ENCODE results near the gene CSRNP3. TPM values are rescaled to one million over a fixed set of nuclear protein-coding genes. Genes with fewer than 3 reads are reported as not detected.

Gene CSRNP3
- total and polyA plus RNA-seq, 2 donors from 2014 or later, result 3.3 to 6.4 TPM

DNA sequence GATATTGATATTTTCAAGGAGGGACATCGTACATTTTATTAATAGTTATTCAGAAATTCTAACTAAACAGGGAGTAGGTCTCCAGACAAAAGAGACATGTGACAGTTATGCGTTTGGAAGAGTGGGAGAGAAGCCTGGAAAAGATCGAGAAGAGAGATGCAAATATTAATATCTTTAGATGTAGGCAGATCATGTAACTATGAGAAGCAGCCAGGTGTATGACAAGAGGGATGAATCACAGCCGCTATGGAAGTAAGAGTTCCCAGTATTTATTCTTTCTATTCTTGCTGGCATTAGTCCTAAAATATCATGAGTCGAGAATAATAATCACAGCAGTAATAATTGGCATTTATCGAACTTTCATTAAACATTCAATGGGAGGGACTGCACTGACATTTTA is 140.2 kb downstream of the CSRNP3 start:
- no peak overlapping the region for H3K9ac ChIP-seq (ENCODE audit: low read length in 3 of 3)
- FAIRE-seq, result no peak
- no peaks in the 10 kb centered on the region for H3K4me1 ChIP-seq (ENCODE audit: control insufficient read depth in 2 of 3, insufficient read depth in 2 of 3, low read depth in 1 of 3, low read length in 3 of 3)
- no peak for DNase-seq
- H3K36me3 ChIP-seq (ENCODE audit: control insufficient read depth in 2 of 3, insufficient read depth in 3 of 3, low read length in 3 of 3), result no peaks in the 10 kb centered on the region
- intact Hi-C loops (cut with DNase I), result no loop called here
- no peaks in the 10 kb centered on the region for H3K9me3 ChIP-seq (ENCODE audit: control insufficient read depth in 2 of 3, insufficient read depth in 1 of 3, low read length in 3 of 3)
- no peak overlapping the region for H3K27ac ChIP-seq (ENCODE audit: low read depth in 2 of 2, low read length in 2 of 2)
- TF ChIP-seq, protein P1, sequence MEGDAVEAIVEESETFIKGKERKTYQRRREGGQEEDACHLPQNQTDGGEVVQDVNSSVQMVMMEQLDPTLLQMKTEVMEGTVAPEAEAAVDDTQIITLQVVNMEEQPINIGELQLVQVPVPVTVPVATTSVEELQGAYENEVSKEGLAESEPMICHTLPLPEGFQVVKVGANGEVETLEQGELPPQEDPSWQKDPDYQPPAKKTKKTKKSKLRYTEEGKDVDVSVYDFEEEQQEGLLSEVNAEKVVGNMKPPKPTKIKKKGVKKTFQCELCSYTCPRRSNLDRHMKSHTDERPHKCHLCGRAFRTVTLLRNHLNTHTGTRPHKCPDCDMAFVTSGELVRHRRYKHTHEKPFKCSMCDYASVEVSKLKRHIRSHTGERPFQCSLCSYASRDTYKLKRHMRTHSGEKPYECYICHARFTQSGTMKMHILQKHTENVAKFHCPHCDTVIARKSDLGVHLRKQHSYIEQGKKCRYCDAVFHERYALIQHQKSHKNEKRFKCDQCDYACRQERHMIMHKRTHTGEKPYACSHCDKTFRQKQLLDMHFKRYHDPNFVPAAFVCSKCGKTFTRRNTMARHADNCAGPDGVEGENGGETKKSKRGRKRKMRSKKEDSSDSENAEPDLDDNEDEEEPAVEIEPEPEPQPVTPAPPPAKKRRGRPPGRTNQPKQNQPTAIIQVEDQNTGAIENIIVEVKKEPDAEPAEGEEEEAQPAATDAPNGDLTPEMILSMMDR (IDR thresholded peaks at IDR 0.05; ENCODE audit: borderline replicate concordance, extremely low read depth, insufficient read depth), result no peak
- H3K4me3 ChIP-seq (ENCODE audit: low read length in 3 of 3), result no peak overlapping the region
- H3K27me3 ChIP-seq (ENCODE audit: control insufficient read depth, insufficient read depth, low read length), result no peaks in the 10 kb centered on the region

DNA sequence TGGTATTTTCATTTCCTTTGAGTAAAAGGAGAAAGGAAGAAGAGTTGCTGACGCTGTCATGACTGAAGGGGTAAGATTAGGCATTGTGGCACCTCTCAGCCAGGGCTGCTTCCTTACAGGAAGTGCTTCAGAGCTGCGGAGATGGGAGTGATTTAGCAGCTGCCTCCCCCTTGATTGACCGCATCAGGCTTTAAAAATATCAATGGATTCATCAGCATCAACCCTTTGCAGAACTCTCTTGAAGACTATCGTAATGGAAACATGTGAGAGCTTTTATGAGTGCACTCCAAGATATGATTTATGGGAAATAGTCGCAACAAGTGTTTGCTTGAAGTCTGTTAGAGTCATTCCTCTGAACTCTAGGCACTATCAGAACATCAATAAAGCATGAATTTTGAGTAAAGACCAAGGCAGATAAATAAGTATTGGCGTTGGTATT is 141.1 kb downstream of the CSRNP3 start:
- no peaks in the 10 kb centered on the region for H3K36me3 ChIP-seq (ENCODE audit: control insufficient read depth in 2 of 3, insufficient read depth in 3 of 3, low read length in 3 of 3)
- DNase-seq (no peak), FAIRE-seq (no peak)
- H3K4me3 ChIP-seq (ENCODE audit: low read length in 3 of 3), result no peak overlapping the region
- H3K4me1 ChIP-seq (ENCODE audit: control insufficient read depth in 2 of 3, insufficient read depth in 2 of 3, low read depth in 1 of 3, low read length in 3 of 3), result no peaks in the 10 kb centered on the region
- no peak overlapping the region for H3K9ac ChIP-seq (ENCODE audit: low read length in 3 of 3)
- TF ChIP-seq, protein P1 (IDR thresholded peaks at IDR 0.05; ENCODE audit: borderline replicate concordance, extremely low read depth, insufficient read depth), result no peak
- intact Hi-C loops (cut with DNase I), result no loop called here
- no peak overlapping the region for H3K27ac ChIP-seq (ENCODE audit: low read depth in 2 of 2, low read length in 2 of 2)
- H3K27me3 ChIP-seq (ENCODE audit: control insufficient read depth, insufficient read depth, low read length), result no peaks in the 10 kb centered on the region
- no peaks in the 10 kb centered on the region for H3K9me3 ChIP-seq (ENCODE audit: control insufficient read depth in 2 of 3, insufficient read depth in 1 of 3, low read length in 3 of 3)

DNA sequence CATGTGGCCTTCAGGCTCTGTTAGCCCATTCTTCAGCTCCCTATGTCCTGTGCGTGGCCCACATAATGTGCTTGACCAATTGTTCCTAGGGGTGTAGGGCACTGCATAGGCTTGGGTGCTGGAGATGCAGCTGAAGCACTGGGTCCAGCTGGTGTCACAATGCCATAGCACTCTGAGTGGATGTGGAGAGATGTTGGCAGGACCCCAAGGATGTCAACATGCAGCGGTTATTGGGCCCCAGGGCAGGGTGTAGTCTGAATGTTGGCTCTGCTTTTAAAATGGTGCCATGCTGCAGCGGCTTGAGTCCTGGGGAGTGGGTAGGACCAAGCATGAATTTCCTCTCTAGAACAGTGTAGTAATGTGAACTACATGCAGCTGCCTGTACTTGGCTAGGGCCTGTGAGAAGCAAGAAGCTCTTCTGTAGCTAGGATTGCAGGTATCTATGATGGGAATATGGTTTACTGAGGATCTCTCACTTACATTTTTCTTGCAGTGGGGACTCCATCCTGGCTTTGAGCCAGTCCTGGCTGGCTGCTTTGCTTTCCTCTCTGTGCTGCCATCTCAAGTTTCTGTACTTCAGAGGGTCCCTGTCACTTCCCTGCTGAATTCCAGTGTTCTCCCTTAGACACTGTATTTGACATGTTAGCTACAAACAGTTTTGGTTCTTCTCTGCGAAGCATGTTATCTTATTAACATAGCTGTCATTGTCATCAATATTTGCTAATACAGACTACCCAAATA is 148.4 kb downstream of the CSRNP3 start:
- no peak for FAIRE-seq
- DNase-seq, result peak in 1 of 5 donors; percentile 27
- TF ChIP-seq, protein P1 (IDR thresholded peaks at IDR 0.05; ENCODE audit: borderline replicate concordance, extremely low read depth, insufficient read depth), result no peak
- Histone ChIP-seq H3K4me3 (ENCODE audit: low read length in 3 of 3) (no peak overlapping the region), H3K9ac (ENCODE audit: low read length in 3 of 3) (no peak overlapping the region), H3K27ac (ENCODE audit: low read depth in 2 of 2, low read length in 2 of 2) (no peak overlapping the region), H3K27me3 (ENCODE audit: control insufficient read depth, insufficient read depth, low read length) (no peaks in the 10 kb centered on the region), H3K4me1 (ENCODE audit: control insufficient read depth in 2 of 3, insufficient read depth in 2 of 3, low read depth in 1 of 3, low read length in 3 of 3) (no peaks in the 10 kb centered on the region), H3K9me3 (ENCODE audit: control insufficient read depth in 2 of 3, insufficient read depth in 1 of 3, low read length in 3 of 3) (no peaks in the 10 kb centered on the region), H3K36me3 (ENCODE audit: control insufficient read depth in 2 of 3, insufficient read depth in 3 of 3, low read length in 3 of 3) (no peaks in the 10 kb centered on the region)
- intact Hi-C loops (cut with DNase I), result no loop called here
